HCT116 (cell line): ENCODE results near the gene TPST1.

Source experiments
- POLR2AphosphoS5 ChIP-seq: IDR thresholded peaks from 2 replicates; pipeline ENCODE4 v1.6.1; 2011; ENCODE audit warnings: mild to moderate bottlenecking, low read depth, low read length, moderate library complexity
- YY1 ChIP-seq: IDR thresholded peaks from 2 replicates; pipeline ENCODE4 v1.6.1; 2011; ENCODE audit warnings: low read length, low read depth, moderate library complexity, mild to moderate bottlenecking; ENCODE audit not compliant: insufficient replicate concordance; ENCODE audit errors: extremely low read depth
- TF ChIP-seq, protein P1 (sequence below), 3 experiments: fragments of 200-600 bp in 1 of 3; sonication (generic) in 1 of 3; IDR thresholded peaks in 2 of 3; conservative IDR thresholded peaks in 1 of 3; 2 replicates each; pipeline ENCODE4 v1.5.1; 2012 to 2017; ENCODE audit warnings: low read depth in 2 of 3, low read length in 2 of 3, antibody characterized with exemption in 1 of 3, borderline replicate concordance in 1 of 3, control low read depth in 1 of 3, mild to moderate bottlenecking in 1 of 3, mixed read lengths in 1 of 3, mixed run types in 1 of 3, moderate library complexity in 1 of 3; ENCODE audit not compliant: insufficient read depth in 1 of 3
- TF ChIP-seq, protein P2 (sequence below): IDR thresholded peaks from 2 replicates; pipeline ENCODE4 v1.6.1; 2012

DNA sequence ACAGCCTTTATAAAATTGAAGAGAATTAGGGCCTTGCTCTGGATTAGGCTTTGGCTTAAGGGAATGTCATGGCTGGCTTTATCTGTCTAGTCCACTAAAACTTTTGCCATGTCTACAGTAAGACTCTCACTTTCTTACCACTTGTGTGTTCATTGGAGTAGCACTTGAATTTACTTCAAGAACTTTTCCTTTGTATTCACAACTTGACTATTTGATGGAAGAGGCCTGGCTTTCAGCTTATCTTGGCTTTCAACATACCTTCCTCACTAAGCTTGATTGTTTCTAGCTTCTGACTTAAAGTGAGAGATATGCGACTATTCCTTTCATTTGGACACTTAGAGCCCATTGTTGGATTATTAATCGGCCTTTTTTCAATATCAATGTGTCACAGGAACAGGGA is 96.1 kb downstream of the TPST1 start:
- TF ChIP-seq, protein P1, sequence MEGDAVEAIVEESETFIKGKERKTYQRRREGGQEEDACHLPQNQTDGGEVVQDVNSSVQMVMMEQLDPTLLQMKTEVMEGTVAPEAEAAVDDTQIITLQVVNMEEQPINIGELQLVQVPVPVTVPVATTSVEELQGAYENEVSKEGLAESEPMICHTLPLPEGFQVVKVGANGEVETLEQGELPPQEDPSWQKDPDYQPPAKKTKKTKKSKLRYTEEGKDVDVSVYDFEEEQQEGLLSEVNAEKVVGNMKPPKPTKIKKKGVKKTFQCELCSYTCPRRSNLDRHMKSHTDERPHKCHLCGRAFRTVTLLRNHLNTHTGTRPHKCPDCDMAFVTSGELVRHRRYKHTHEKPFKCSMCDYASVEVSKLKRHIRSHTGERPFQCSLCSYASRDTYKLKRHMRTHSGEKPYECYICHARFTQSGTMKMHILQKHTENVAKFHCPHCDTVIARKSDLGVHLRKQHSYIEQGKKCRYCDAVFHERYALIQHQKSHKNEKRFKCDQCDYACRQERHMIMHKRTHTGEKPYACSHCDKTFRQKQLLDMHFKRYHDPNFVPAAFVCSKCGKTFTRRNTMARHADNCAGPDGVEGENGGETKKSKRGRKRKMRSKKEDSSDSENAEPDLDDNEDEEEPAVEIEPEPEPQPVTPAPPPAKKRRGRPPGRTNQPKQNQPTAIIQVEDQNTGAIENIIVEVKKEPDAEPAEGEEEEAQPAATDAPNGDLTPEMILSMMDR (IDR thresholded peaks at IDR 0.05 in 2 of 3, conservative IDR thresholded peaks at IDR 0.05 in 1 of 3; ENCODE audit: borderline replicate concordance in 1 of 3, insufficient read depth in 1 of 3, low read depth in 2 of 3, low read length in 2 of 3) = no peak
- TF ChIP-seq YY1 = no peak
- TF ChIP-seq, protein P2, sequence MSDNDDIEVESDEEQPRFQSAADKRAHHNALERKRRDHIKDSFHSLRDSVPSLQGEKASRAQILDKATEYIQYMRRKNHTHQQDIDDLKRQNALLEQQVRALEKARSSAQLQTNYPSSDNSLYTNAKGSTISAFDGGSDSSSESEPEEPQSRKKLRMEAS = no peak
- no peak for TF ChIP-seq POLR2AphosphoS5
